Mesothelial cell of epicardium (in vitro differentiated cells): ENCODE results near the gene LURAP1L. TPM values are rescaled to one million over a fixed set of nuclear protein-coding genes. Genes with fewer than 3 reads are reported as not detected.
A peak's percentile ranks its signal among the peaks of the same experiment; 100 is the strongest.
"Not testable (repeated sequence)": the region's sequence is repeated elsewhere in the genome, so short reads cannot be mapped to it uniquely, and the experiment has no call there.

Experiments used
- DNase-seq, 2 experiments: peaks; one replicate each; pipeline ENCODE4 v3.0.0; 2021; ENCODE audit warnings: low spot score in 2 of 2; ENCODE audit not compliant: unreplicated experiment in 2 of 2
- H3K27ac Mint-ChIP-seq: 2 replicates; pipeline ENCODE4 v1.8.0; 2021; ENCODE audit warnings: mixed read lengths
- H3K27me3 Mint-ChIP-seq: 2 replicates; pipeline ENCODE4 v1.8.0; 2021; ENCODE audit warnings: low read depth, mixed read lengths
- H3K36me3 Mint-ChIP-seq: 2 replicates; pipeline ENCODE4 v1.8.0; 2021; ENCODE audit warnings: mixed read lengths
- H3K4me1 Mint-ChIP-seq: 2 replicates; pipeline ENCODE4 v1.8.0; 2021; ENCODE audit warnings: mixed read lengths
- H3K4me3 Mint-ChIP-seq: 2 replicates; pipeline ENCODE4 v1.8.0; 2021; ENCODE audit warnings: mild to moderate bottlenecking, moderate library complexity, mixed read lengths
- H3K9me3 Mint-ChIP-seq: 2 replicates; pipeline ENCODE4 v1.8.0; 2021; ENCODE audit warnings: mixed read lengths
- CTCF ChIP-seq: fragments of 200-600 bp; sonication (generic); IDR thresholded peaks from one replicate; pipeline ENCODE4 v1.5.0; 2021; ENCODE audit warnings: antibody characterized with exemption; ENCODE audit not compliant: unreplicated experiment
- total RNA-seq: library from RNA; stranded (reverse); gene quantifications from 3 replicates; pipeline ENCODE4 v1.2.1, GENCODE V29; 2021

The LURAP1L gene
- total RNA-seq, 1 donor from 2014 or later: 31.2 TPM

- no peaks in the 10 kb centered on the region for H3K9me3 Mint-ChIP-seq
- H3K36me3 Mint-ChIP-seq: no peaks in the 10 kb centered on the region
- no peak for DNase-seq
- H3K4me1 Mint-ChIP-seq: peaks cover 47% of the 10 kb centered on the region
- H3K27ac Mint-ChIP-seq: peak overlapping the region; percentile 85
- H3K4me3 Mint-ChIP-seq: no peak overlapping the region
- no peaks in the 10 kb centered on the region for H3K27me3 Mint-ChIP-seq
- TF ChIP-seq CTCF: no peak
Measured at GRCh38 chr9:12859704-12860251, 85.0 kb downstream of the LURAP1L start.

- DNase-seq: no peak
- H3K27me3 Mint-ChIP-seq: no peaks in the 10 kb centered on the region
- H3K36me3 Mint-ChIP-seq: peaks cover 6% of the 10 kb centered on the region
- H3K27ac Mint-ChIP-seq: peak overlapping the region; percentile 83
- H3K4me1 Mint-ChIP-seq: peaks cover 50% of the 10 kb centered on the region
- H3K4me3 Mint-ChIP-seq: no peak overlapping the region
- H3K9me3 Mint-ChIP-seq: peaks cover 8% of the 10 kb centered on the region
- TF ChIP-seq CTCF: no peak
Measured at GRCh38 chr9:12860998-12861397, 86.2 kb downstream of the LURAP1L start.

GRCh38 chr9:12862611-12863410 lies 88.0 kb downstream of the LURAP1L start:
- Mint-ChIP-seq H3K4me3 (no peak overlapping the region), H3K4me1 (peaks cover 38% of the 10 kb centered on the region), H3K36me3 (peaks cover 23% of the 10 kb centered on the region), H3K9me3 (peaks cover 23% of the 10 kb centered on the region), H3K27me3 (no peaks in the 10 kb centered on the region), H3K27ac (peak overlapping the region; percentile 87)
- no peak for TF ChIP-seq CTCF
- no peak for DNase-seq

- DNase-seq: no peak
- peaks cover 38% of the 10 kb centered on the region for H3K4me1 Mint-ChIP-seq
- TF ChIP-seq CTCF: no peak
- H3K36me3 Mint-ChIP-seq: peaks cover 30% of the 10 kb centered on the region
- no peaks in the 10 kb centered on the region for H3K27me3 Mint-ChIP-seq
- H3K9me3 Mint-ChIP-seq: peaks cover 31% of the 10 kb centered on the region
- peak overlapping the region; percentile 96 for H3K27ac Mint-ChIP-seq
- peak overlapping the region; percentile 33 for H3K4me3 Mint-ChIP-seq
Measured at GRCh38 chr9:12863618-12864017, 88.8 kb downstream of the LURAP1L start.

- not testable (repeated sequence) for H3K27me3 Mint-ChIP-seq, DNase-seq, H3K4me3 Mint-ChIP-seq
- peaks cover 33% of the 10 kb centered on the region for H3K4me1 Mint-ChIP-seq
- H3K27ac Mint-ChIP-seq: peak overlapping the region; percentile 59
- H3K9me3 Mint-ChIP-seq: peaks cover 39% of the 10 kb centered on the region
- peaks cover 37% of the 10 kb centered on the region for H3K36me3 Mint-ChIP-seq
Measured at GRCh38 chr9:12865380-12865779, 90.6 kb downstream of the LURAP1L start.

Other genes with a start within 250 kb of the LURAP1L start
- 0.42 to 1.0 TPM (median 0.64 TPM) in 3 replicates for gene TYRP1, start 81.6 kb upstream of the LURAP1L start, total RNA-seq